Endothelial cell of umbilical vein (primary cell): ENCODE results near the gene MAGIX.

ENCODE experiments used
- EZH2 ChIP-seq: IDR thresholded peaks from 2 replicates; pipeline ENCODE4 v1.6.1; 2012; ENCODE audit warnings: borderline replicate concordance, low read depth, mild to moderate bottlenecking, moderate library complexity, low read length, inconsistent platforms; ENCODE audit not compliant: severe bottlenecking
- JUN ChIP-seq: IDR thresholded peaks from 2 replicates; pipeline ENCODE4 v1.6.1; 2011; ENCODE audit warnings: borderline replicate concordance, low read depth; ENCODE audit not compliant: insufficient read length, insufficient read depth
- POLR2A ChIP-seq: IDR thresholded peaks from 2 replicates; pipeline ENCODE4 v1.6.1; 2012; ENCODE audit warnings: low read depth, mild to moderate bottlenecking, control low read depth, low read length
- TF ChIP-seq, protein P1 (sequence below), 2 donors: IDR thresholded peaks; 1 replicate in 1 of 2; 2 replicates in 1 of 2; pipeline ENCODE4 v1.5.1; 2011; ENCODE audit warnings: low read length in 2 of 2, mild to moderate bottlenecking in 2 of 2, moderate library complexity in 2 of 2, control low read depth in 1 of 2, inconsistent platforms in 1 of 2, low read depth in 1 of 2; ENCODE audit not compliant: insufficient read depth in 1 of 2; ENCODE audit errors: extremely low read depth in 1 of 2
- TF ChIP-seq, protein P2 (sequence below): IDR thresholded peaks from 2 replicates; pipeline ENCODE4 v1.6.1; 2011; ENCODE audit not compliant: insufficient read depth, insufficient read length

DNA sequence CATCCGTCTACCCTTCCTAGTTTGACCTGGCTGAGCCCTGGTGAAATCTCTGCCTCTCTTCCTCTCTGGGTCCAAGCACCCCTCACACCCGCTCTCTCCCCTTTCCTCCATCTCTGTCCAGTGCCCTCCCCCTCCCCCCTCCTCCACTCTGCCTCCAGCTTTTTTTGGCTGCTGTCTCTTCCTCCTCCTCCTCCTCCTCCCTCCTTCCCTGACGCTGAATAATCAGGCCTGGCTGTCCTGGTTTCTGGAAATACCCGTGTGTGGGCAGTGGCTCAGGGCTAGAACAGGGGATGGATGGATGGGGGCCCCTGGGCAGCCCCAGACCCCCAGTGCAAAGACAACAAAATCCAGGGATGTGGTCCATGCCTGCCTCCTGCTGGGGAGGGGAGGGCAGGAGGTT lies 42.2 kb downstream of the MAGIX start:
- TF ChIP-seq POLR2A (no peak), EZH2 (no peak), JUN (no peak)
- TF ChIP-seq, protein P1, sequence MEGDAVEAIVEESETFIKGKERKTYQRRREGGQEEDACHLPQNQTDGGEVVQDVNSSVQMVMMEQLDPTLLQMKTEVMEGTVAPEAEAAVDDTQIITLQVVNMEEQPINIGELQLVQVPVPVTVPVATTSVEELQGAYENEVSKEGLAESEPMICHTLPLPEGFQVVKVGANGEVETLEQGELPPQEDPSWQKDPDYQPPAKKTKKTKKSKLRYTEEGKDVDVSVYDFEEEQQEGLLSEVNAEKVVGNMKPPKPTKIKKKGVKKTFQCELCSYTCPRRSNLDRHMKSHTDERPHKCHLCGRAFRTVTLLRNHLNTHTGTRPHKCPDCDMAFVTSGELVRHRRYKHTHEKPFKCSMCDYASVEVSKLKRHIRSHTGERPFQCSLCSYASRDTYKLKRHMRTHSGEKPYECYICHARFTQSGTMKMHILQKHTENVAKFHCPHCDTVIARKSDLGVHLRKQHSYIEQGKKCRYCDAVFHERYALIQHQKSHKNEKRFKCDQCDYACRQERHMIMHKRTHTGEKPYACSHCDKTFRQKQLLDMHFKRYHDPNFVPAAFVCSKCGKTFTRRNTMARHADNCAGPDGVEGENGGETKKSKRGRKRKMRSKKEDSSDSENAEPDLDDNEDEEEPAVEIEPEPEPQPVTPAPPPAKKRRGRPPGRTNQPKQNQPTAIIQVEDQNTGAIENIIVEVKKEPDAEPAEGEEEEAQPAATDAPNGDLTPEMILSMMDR (IDR thresholded peaks at IDR 0.05; ENCODE audit: extremely low read depth in 1 of 2, insufficient read depth in 1 of 2, low read depth in 1 of 2, low read length in 2 of 2): no peak
- TF ChIP-seq, protein P2, sequence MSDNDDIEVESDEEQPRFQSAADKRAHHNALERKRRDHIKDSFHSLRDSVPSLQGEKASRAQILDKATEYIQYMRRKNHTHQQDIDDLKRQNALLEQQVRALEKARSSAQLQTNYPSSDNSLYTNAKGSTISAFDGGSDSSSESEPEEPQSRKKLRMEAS: no peak
